ENCODE data around the gene UBE2D1. TPM values are rescaled to one million over a fixed set of nuclear protein-coding genes. Genes with fewer than 3 reads are reported as not detected.

UBE2D1 gene
- total and polyA plus RNA-seq, 2 of the 8 experiments (the other 6 are each of a cell fraction or from before 2014, with no cell fraction given), result 21.2 to 33.5 TPM

DNA sequence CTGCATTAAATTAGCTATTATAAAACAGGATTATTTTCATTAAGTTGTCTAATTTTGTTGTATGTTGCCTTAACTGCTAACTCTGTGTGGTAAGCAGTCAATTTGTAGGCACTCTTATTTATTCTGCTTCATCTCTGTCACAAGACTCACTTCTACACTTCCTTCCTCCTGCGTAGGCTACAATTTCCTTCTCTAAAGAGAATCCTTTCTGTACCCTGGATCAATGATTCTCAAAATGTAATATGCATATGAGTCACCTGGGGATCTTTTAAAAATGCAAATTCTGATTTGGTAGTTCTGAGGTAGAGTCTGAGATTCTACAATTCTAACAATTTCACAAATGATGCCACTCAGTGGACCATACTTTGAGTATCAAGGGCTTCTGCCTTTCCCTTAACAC is 4.4 kb upstream of the UBE2D1 start:
- POLR2A ChIA-PET (ENCODE audit: partially characterized antibody), result no interaction called here
- no peak overlapping the region for H3K27ac ChIP-seq (ENCODE audit: low read depth, low read length)
- H2BK12ac ChIP-seq (ENCODE audit: low read depth, low read length), result no peak overlapping the region
- no peak overlapping the region for H3K23ac ChIP-seq (ENCODE audit: insufficient read length)
- TF ChIP-seq SAP30 (IDR thresholded peaks at IDR 0.05; ENCODE audit: insufficient read depth, insufficient replicate concordance, low read length) (no peak), CREB1 (IDR thresholded peaks at IDR 0.05) (no peak), TCF12 (IDR thresholded peaks at IDR 0.05; ENCODE audit: low read depth, low read length) (no peak), BRCA1 (IDR thresholded peaks at IDR 0.05; ENCODE audit: low read depth, low read length) (no peak)
- TF ChIP-seq, protein P1, sequence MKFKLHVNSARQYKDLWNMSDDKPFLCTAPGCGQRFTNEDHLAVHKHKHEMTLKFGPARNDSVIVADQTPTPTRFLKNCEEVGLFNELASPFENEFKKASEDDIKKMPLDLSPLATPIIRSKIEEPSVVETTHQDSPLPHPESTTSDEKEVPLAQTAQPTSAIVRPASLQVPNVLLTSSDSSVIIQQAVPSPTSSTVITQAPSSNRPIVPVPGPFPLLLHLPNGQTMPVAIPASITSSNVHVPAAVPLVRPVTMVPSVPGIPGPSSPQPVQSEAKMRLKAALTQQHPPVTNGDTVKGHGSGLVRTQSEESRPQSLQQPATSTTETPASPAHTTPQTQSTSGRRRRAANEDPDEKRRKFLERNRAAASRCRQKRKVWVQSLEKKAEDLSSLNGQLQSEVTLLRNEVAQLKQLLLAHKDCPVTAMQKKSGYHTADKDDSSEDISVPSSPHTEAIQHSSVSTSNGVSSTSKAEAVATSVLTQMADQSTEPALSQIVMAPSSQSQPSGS (IDR thresholded peaks at IDR 0.05; ENCODE audit: low read length), result no peak
- TF ChIP-seq, protein P2, sequence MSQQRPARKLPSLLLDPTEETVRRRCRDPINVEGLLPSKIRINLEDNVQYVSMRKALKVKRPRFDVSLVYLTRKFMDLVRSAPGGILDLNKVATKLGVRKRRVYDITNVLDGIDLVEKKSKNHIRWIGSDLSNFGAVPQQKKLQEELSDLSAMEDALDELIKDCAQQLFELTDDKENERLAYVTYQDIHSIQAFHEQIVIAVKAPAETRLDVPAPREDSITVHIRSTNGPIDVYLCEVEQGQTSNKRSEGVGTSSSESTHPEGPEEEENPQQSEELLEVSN (IDR thresholded peaks at IDR 0.05), result no peak
- TF ChIP-seq, protein P3, sequence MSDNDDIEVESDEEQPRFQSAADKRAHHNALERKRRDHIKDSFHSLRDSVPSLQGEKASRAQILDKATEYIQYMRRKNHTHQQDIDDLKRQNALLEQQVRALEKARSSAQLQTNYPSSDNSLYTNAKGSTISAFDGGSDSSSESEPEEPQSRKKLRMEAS (IDR thresholded peaks at IDR 0.05), result no peak
- FAIRE-seq (no peak), DNase-seq (ENCODE audit: low read depth in 1 of 2, low spot score in 2 of 2) (no peak)
- H2AK5ac ChIP-seq (ENCODE audit: low read depth, low read length), result no peak overlapping the region
- H3K4me1 ChIP-seq (replicated peaks in 1 of 4; ENCODE audit: control insufficient read depth in 3 of 4, insufficient read depth in 4 of 4, low read length in 3 of 4), result peaks cover 0 to 3% (median 0%) of the 10 kb centered on the region in 4 experiments; a peak in 2 of 7 replicates
- H3K4me3 ChIP-seq (ENCODE audit: extremely low read depth in 1 of 4, insufficient read depth in 2 of 4, low read depth in 3 of 4, low read length in 4 of 4), result no peak overlapping the region
- no peaks in the 10 kb centered on the region for H3K36me3 ChIP-seq (ENCODE audit: control insufficient read depth in 2 of 4, insufficient read depth in 4 of 4, low read length in 3 of 4)
- H3K27me3 ChIP-seq (replicated peaks in 1 of 4; ENCODE audit: control insufficient read depth in 3 of 4, extremely low read depth in 1 of 4, insufficient read depth in 3 of 4, low read length in 3 of 4), result no peaks in the 10 kb centered on the region
- no peak overlapping the region for H3K4me2 ChIP-seq (ENCODE audit: insufficient read depth in 1 of 2, low read depth in 2 of 2, low read length in 2 of 2)
- H3K79me2 ChIP-seq (ENCODE audit: control insufficient read depth in 1 of 2, insufficient read depth in 2 of 2, low read length in 2 of 2), result peaks cover 0 to 1% of the 10 kb centered on the region in 2 experiments; a peak in 1 of 4 replicates
- no peak overlapping the region for H3K4ac ChIP-seq (replicated peaks; ENCODE audit: insufficient read length, low read depth, low read length)
- no peak overlapping the region for H3K14ac ChIP-seq (ENCODE audit: insufficient read length)
- CTCF ChIA-PET (ENCODE audit: partially characterized antibody), result interaction anchor here (0.7 to 1.6 kb wide), 2 partner anchors 31 to 139 kb away, joined by 3 read pairs; no protein-coding TSS in a partner anchor
- no peaks in the 10 kb centered on the region for H3K79me1 ChIP-seq (ENCODE audit: low read depth, low read length)
- peaks cover 0 to 3% of the 10 kb centered on the region in 2 experiments; a peak in 1 of 4 replicates for H3K9me3 ChIP-seq (ENCODE audit: insufficient read depth in 2 of 2, low read depth in 1 of 2, low read length in 1 of 2)
- no peak overlapping the region for H3K18ac ChIP-seq (ENCODE audit: extremely low read depth, low read length)
- no peak overlapping the region for H2BK20ac ChIP-seq (ENCODE audit: low read length)
- no peak overlapping the region for H4K5ac ChIP-seq (ENCODE audit: insufficient read length, low read depth, low read length)
- H4K91ac ChIP-seq (replicated peaks; ENCODE audit: insufficient read length, low read length), result no peak overlapping the region
- no peak overlapping the region for H4K8ac ChIP-seq (ENCODE audit: extremely low read depth, insufficient read depth, low read length)
- no peaks in the 10 kb centered on the region for H4K20me1 ChIP-seq (replicated peaks in 1 of 2; ENCODE audit: control insufficient read depth in 1 of 2, insufficient read depth in 2 of 2, low read length in 2 of 2)
- H2BK15ac ChIP-seq (ENCODE audit: low read length), result no peak overlapping the region
- 79% methylated on average over 1 of the region's 1 CpG; no CpG with 5 or more reads in 1 of the 2 experiments for WGBS, 2 experiments (ENCODE audit: extremely low coverage in 1 of 2, insufficient coverage in 1 of 2, insufficient read length in 1 of 2, insufficient replicate concordance in 2 of 2, low coverage in 1 of 2, low lambda C conversion rate in 2 of 2, missing lambda C conversion rate in 1 of 2)
- H2AFZ ChIP-seq (ENCODE audit: low read length), result no peak overlapping the region
- no peak overlapping the region for H3K56ac ChIP-seq (replicated peaks; ENCODE audit: insufficient read length, low read depth, low read length)
- peaks cover under 1% of the 10 kb centered on the region; the same call in 1 of the 2 replicates for H3K23me2 ChIP-seq (ENCODE audit: low read depth, low read length)
- no peak overlapping the region for H2BK120ac ChIP-seq (replicated peaks; ENCODE audit: low read depth, low read length)
- no peak overlapping the region for H2BK5ac ChIP-seq (ENCODE audit: low read depth, low read length)
- H3K9ac ChIP-seq (replicated peaks in 1 of 4; ENCODE audit: extremely low read depth in 1 of 4, low read depth in 3 of 4, low read length in 3 of 4), result no peak overlapping the region

Measured in H1 (cell line).